Activated gamma-delta T cell treated with anti-CD3 and anti-CD28 coated beads, Interleukin-2, amount 50 U/mL, for 16 hours (primary cell): ENCODE measurements around the gene LDHB.
"Not testable (repeated sequence)": the region's sequence is repeated elsewhere in the genome, so short reads cannot be mapped to it uniquely, and the experiment has no call there.

Experiments
- DNase-seq: peaks from one replicate; pipeline ENCODE4 v3.0.0-alpha.2; 2020; ENCODE audit warnings: low read depth

The LDHB gene

DNA sequence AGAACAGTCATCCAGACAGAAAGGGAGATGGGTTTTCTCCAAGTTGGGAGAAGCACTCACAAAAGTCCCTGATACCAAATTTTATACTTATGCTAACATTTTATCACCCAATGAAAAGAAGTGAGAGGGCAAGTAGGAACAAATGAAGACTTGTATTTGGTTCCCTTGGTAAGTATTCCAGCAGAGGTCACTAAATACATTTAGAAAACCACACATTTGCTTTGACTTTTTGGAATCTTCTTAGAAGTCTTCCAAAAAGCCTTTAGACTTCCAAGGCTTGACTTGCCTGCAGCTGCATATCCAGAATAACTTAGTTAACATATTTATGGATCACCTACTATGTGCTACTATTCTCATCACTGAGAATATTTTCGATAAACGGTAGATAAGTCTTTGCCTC is 49.9 kb downstream of the LDHB start:
- DNase-seq, result no peak

DNA sequence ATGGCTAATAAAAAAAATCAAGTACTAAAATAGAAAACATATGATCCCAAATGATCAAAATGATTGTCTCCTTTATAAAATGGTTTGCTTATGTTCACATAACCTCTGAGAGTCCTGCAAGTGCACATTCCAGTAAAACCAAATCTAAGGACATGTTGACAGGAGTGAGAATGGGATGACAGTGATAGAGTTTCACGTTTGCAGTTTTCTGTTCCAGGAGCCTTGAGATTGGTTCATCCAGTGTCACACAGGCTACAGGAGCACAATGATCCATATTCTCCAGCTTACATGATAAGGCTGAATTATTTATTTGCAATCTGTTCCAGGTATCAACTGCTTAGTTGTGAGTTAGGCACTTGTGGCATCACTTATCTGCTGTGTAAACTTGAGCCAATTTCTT is 51.5 kb downstream of the LDHB start:
- DNase-seq, result no peak

DNA sequence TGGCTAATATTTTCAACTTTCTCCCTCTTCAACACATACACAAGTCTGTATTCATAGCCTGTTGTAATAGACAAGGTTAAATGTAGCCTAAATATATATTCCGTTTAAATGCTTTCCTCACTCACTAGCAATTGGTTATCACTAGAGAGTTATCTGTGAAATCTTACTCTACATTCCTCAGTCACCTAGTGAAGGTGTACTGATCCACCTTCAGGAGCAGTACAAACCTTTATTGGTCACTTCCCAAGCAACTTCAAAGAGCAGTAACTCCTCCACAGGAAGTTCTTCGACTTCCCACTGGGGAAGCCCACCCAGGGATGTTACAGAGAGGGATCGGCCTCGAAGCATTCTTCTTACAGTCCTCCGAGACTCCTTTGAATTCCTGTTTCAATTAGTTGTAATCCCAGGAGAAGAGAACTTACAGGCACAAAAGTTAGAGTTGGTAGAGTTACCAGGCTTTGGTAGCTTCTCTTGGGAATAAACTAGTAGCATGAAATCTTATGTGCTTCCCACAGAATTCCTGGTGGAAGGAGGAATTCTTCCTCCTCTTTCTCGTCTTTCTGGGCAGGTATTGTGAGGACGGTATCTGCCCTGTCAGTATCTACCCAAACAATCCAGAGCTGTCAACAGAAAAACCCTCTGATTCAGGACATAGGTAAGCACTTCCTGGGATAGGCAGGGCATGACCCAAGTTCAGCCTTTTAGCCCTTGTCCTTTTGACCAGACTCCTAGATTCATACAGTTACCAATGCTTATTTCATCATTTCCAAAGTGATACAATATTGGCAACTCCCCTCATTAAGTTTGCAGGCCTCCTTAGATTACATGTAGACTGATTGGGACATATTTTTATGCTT is 53.2 kb downstream of the LDHB start, which contains the start of gene GYS2:
GYS2 (minus strand) TSS at position 603 of the 857 bp plus-strand sequence; CDS start at position 348, 255 bp downstream.
- DNase-seq, result no peak

DNA sequence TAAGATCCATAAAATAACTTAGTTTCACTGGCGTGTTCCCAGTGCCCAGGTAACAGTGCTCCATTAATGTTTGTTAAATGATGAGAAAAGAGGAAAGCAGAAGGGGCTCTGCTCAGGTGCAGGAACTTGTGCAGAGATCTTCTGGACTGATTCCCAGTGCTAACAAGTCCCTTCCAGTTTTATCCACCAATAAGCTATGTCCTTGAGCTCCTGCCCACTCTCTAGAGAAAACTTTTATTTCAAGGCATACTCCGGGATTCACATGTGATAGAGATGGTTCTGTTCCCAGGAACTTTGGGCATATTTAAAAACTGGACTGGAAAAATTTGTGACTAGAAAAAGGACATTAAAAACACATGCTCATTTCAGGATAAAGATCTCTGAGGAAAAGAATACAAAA is 54.9 kb downstream of the LDHB start:
- no peak for DNase-seq

DNA sequence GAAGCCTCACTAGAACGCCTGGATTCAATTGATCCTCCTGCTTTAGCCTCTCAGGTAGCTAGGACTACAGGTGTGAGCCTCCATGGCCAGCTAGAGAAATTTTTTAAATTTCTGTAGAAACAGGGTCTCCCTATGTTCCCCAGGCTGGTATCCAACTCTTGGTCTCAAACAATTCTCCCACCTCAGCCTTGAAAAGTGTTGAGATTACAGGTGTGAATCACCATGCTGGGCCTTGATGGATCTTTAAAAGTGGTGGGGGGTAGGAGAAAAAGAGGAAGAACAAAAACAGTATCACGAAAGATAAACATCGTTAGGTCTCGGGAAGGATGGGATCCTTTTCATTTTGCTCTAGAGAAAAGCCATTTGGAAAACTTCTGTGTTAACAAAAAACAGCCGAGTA is 57.4 kb downstream of the LDHB start:
- DNase-seq, result no peak

DNA sequence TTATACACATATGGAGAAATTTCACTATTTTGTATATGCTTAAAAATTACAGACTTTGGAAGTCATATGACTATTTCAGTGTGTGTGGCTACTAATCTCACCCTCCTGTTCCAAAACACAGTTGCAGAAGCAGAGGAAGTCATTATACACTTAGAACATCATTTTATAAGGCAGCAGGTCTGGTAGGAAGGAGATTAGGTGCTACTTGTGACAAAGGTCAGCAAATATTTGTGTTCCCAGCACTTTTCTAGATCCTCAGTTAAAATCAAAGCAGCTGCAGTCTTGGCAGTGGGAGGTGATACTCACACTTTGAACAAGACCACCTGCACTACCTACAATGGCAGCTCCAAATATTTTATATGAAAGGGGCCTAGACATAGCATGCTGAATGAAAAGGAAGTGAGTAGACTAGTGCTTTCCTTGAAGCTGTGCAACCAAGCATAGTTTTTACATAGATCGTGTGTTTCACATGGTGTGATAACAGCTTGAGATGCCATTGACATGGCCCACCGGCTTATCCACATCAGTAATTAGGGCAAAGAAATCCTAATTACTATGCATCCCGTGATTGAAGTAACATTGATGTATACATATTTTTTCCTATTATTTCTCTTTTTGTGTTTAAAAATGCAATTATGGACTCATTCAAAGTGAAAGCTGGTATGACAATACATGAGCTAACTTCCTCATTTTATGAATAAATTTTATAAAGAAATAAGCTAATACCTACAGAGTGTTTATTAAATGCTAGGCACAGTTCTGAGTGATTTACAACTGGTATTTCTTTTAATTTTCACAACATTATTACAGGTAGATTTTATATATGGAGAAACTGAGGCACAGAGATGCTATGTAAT is 58.3 kb downstream of the LDHB start:
- no peak for DNase-seq

DNA sequence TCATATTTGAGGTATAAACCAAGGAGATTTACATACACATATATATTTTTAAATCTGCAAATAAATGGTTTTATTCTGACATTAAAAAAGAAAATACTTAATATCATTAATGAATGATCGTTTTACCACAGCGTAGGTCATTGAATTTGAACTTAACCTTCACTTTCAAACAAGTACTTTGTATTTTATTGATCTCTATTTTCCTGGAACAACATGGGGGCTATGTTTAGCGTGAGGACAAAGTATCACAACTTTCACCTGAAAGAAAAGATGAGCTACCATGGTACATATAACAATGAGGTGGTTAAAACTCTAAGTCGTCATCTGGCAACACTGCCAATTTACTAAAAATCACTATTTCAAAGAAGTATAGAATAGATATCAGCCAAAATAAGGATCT is 59.0 kb downstream of the LDHB start:
- DNase-seq, result no peak

DNA sequence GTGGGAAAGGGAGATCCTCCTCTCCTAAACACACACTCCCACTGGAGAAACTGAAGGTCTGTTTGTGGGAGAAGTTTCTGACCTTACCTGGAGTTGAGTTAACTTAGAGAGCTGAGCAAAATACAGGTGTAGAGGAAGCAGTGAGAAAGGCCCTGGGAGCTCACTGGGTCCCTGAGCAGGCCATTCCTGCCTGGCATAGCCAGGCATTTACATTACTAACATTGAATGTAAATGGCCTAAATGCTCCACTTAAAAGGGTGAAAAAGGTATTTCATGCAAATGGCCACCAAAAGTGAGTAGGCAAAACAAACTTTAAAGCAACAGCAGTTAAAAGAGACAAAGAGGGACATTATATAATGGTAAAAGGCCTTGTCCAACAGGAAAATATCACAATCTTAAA is 62.3 kb downstream of the LDHB start:
- DNase-seq, result not testable (repeated sequence)

DNA sequence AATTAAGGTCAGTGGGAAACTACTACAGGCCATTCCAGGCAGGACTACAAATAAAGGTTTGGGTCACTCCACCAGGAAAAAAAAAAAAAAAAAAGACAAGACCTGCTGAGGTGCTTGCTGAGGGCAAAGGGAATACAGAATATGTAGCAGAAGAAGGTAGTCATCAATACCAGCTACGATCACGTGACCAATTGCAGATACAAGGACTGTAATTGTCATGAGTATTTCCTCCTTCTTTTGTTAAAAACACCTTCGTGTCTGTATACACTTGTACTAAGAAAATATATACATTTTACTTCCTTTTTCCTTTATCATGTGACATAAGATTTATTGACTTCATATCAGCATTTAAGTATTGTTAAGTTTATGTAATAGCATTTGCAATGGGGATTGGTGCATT is 72.2 kb downstream of the LDHB start:
- no peak for DNase-seq
